PC-3 (cell line): ENCODE measurements around the gene ANGPTL5.

ENCODE experiments used
- EZH2 ChIP-seq: fragments of 300-600 bp; sonication (generic); IDR thresholded peaks from one replicate; pipeline ENCODE4 v1.6.1; 2017; ENCODE audit warnings: antibody characterized with exemption, mild to moderate bottlenecking, low read length; ENCODE audit not compliant: unreplicated experiment
- EZH2phosphoT487 ChIP-seq: fragments of 300-600 bp; sonication (generic); IDR thresholded peaks from 2 replicates; pipeline ENCODE4 v1.6.1; 2018; ENCODE audit warnings: mild to moderate bottlenecking, antibody characterized with exemption, low read length, borderline replicate concordance
- TF ChIP-seq, protein P1 (sequence below): fragments of 300-600 bp; sonication (generic); conservative IDR thresholded peaks from 2 replicates; pipeline ENCODE4 v1.5.1; 2017; ENCODE audit warnings: antibody characterized with exemption, low read depth, mild to moderate bottlenecking, low read length

- TF ChIP-seq, protein P1, sequence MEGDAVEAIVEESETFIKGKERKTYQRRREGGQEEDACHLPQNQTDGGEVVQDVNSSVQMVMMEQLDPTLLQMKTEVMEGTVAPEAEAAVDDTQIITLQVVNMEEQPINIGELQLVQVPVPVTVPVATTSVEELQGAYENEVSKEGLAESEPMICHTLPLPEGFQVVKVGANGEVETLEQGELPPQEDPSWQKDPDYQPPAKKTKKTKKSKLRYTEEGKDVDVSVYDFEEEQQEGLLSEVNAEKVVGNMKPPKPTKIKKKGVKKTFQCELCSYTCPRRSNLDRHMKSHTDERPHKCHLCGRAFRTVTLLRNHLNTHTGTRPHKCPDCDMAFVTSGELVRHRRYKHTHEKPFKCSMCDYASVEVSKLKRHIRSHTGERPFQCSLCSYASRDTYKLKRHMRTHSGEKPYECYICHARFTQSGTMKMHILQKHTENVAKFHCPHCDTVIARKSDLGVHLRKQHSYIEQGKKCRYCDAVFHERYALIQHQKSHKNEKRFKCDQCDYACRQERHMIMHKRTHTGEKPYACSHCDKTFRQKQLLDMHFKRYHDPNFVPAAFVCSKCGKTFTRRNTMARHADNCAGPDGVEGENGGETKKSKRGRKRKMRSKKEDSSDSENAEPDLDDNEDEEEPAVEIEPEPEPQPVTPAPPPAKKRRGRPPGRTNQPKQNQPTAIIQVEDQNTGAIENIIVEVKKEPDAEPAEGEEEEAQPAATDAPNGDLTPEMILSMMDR: no peak
- TF ChIP-seq EZH2: no peak
- no peak for TF ChIP-seq EZH2phosphoT487
These were observed 44.0 kb downstream of the ANGPTL5 start for GRCh38 chr11:101872171-101872882.
